Nephron progenitor cell (in vitro differentiated cells): Measurements from ENCODE around the gene PLCD1.
"Not testable (repeated sequence)": the region's sequence is repeated elsewhere in the genome, so short reads cannot be mapped to it uniquely, and the experiment has no call there.

Source experiments
- DNase-seq: peaks from one replicate; pipeline ENCODE4 v3.0.0; 2021
- H3K27ac Mint-ChIP-seq: 2 replicates; pipeline ENCODE4 v1.8.0; 2021; ENCODE audit warnings: mild to moderate bottlenecking, moderate library complexity, mixed read lengths
- H3K27me3 Mint-ChIP-seq: 2 replicates; pipeline ENCODE4 v1.8.0; 2021; ENCODE audit warnings: mild to moderate bottlenecking, low read depth, mixed read lengths; ENCODE audit not compliant: poor library complexity
- H3K36me3 Mint-ChIP-seq: 2 replicates; pipeline ENCODE4 v1.8.0; 2021; ENCODE audit warnings: low read depth, mixed read lengths
- H3K4me1 Mint-ChIP-seq: 2 replicates; pipeline ENCODE4 v1.8.0; 2021; ENCODE audit warnings: mixed read lengths
- H3K4me3 Mint-ChIP-seq: 2 replicates; pipeline ENCODE4 v1.8.0; 2021; ENCODE audit warnings: mild to moderate bottlenecking, moderate library complexity, mixed read lengths
- H3K9me3 Mint-ChIP-seq: 2 replicates; pipeline ENCODE4 v1.8.0; 2021; ENCODE audit warnings: mild to moderate bottlenecking, moderate library complexity, mixed read lengths
- TF ChIP-seq, protein P1 (sequence below): fragments of 200-600 bp; sonication (generic); IDR thresholded peaks from 2 replicates; pipeline ENCODE4 v1.5.0; 2021; ENCODE audit warnings: antibody characterized with exemption

Gene PLCD1

DNA sequence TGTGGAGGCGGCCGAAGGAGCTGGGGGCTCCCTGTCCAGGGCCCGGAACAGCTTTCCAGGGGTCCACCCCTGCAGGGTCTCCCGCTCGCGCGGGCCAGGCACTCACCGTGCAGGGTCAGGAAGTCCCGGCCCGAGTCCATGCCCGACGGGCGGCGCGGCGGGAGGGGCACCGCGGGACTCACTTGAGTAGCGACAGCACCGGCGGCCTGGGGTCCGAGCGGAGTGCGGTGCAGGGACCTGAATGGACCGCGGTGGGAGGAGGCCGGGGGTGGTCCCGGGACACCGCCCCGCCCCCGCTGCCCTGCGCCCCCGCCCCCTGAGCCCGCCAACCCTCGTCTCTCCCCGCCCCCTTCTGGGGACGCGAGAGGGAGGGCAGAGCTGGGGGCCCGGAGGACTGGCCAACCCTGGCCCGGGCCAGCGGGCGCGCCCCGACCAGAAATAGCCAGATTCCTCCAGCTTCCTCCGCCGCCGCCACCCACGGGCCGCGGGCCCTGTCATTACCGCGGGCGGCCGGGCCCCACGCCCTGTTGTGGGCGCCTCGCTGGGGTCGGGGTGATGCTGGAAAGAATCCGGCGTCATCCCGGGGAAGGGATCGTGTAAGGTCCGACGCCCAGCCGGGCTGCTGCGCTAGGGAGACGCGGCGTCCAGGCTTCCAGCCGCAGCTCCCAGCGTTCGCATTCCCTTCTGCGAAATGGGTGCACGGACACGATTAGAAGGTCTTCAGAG is at the start of gene PLCD1:
Gene PLCD1, minus strand, starts transcription at position 243 of the 726 bp plus-strand sequence. Its CDS starts 103 bp downstream, at position 140.
- Mint-ChIP-seq H3K4me1 (peaks cover 16% of the 10 kb centered on the region), H3K4me3 (peak within 1 kb of the TSS; percentile 85), H3K36me3 (no peaks in the 10 kb centered on the region), H3K27ac (no peak within 1 kb of the TSS), H3K9me3 (no peaks in the 10 kb centered on the region), H3K27me3 (peaks cover 82% of the 10 kb centered on the region)
- peak; percentile 83 for DNase-seq
- TF ChIP-seq, protein P1, sequence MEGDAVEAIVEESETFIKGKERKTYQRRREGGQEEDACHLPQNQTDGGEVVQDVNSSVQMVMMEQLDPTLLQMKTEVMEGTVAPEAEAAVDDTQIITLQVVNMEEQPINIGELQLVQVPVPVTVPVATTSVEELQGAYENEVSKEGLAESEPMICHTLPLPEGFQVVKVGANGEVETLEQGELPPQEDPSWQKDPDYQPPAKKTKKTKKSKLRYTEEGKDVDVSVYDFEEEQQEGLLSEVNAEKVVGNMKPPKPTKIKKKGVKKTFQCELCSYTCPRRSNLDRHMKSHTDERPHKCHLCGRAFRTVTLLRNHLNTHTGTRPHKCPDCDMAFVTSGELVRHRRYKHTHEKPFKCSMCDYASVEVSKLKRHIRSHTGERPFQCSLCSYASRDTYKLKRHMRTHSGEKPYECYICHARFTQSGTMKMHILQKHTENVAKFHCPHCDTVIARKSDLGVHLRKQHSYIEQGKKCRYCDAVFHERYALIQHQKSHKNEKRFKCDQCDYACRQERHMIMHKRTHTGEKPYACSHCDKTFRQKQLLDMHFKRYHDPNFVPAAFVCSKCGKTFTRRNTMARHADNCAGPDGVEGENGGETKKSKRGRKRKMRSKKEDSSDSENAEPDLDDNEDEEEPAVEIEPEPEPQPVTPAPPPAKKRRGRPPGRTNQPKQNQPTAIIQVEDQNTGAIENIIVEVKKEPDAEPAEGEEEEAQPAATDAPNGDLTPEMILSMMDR, result no peak

DNA sequence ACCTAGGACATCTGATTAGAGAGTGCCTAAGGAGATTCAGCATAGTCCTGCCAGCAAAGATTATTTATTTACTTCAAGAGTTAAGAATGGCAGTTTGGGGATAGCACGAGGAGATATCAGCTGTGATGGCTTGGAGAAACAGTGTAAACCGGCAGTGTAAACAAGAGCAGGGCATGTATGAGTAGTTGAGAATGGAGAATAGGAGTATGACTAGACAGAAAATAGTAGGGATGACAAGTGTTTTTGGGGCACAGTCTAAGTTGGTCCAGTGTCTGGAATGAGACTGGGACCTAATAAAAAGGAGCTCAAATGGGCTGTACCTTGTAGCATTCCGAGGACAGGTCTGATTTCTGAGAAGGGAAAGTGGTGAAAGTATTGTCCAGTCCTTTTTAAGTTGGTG is 47.6 kb upstream of the PLCD1 start:
- peaks cover 35% of the 10 kb centered on the region for H3K9me3 Mint-ChIP-seq
- H3K4me1 Mint-ChIP-seq, DNase-seq, H3K36me3 Mint-ChIP-seq, H3K27me3 Mint-ChIP-seq, H3K4me3 Mint-ChIP-seq, H3K27ac Mint-ChIP-seq: not testable (repeated sequence)

DNA sequence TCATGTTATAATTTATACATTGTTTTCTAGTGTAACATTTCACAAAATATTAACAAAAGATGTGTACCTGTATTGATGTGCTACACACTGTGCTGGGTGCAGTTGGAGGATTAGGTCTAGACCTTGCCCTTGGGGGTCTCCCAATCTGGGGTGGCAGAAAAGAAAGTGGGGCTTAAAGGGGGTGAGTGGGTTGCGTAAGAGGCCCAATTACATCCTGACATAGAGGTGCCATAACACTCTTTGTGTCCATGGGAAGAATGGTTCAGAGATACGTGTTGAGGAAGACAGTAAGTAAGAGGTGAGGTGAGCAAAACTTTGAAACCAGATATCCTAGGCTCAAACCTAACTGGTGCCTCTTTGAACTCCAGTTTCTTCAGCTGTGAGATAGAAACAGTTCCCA is 40.6 kb upstream of the PLCD1 start:
- Mint-ChIP-seq H3K27me3 (no peaks in the 10 kb centered on the region), H3K9me3 (peaks cover 21% of the 10 kb centered on the region), H3K36me3 (peaks cover 5% of the 10 kb centered on the region), H3K27ac (no peak overlapping the region), H3K4me1 (no peaks in the 10 kb centered on the region), H3K4me3 (no peak overlapping the region)
- TF ChIP-seq, protein P1, result no peak
- DNase-seq, result no peak

DNA sequence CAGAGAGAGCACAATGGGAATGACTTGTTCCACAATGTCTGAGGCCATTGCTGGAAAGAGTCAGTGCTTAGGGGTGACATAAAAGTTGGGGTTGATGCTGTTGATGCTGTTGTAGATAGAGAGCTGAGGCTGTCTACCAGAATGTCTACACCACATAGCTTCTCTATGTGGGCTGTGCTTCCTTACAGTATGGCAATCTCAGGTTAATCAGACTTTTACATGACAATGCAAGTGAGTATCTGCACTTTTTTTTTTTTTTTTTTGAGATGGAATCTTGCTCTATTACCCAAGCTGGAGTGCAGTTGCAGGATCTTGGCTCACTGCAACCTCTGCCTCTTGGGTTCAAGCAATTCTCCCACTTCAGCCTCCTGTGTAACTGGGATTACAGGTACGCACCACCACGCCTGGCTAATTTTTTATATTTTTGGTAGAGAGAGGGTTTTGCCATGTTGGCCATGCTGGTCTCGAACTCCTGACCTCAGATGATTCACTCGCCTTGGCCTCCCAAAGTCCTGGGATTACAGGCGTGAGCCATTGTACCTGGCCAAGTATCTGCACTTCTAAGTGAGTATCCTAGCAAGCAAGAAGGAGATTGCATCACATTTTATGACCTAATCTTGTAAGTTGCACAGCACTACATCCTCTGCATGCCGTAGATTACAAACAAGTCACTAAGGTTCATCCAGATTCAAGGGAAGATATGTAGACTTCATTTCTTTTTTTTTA is 38.2 kb upstream of the PLCD1 start:
- H3K4me3 Mint-ChIP-seq, result no peak overlapping the region
- TF ChIP-seq, protein P1, result no peak

DNA sequence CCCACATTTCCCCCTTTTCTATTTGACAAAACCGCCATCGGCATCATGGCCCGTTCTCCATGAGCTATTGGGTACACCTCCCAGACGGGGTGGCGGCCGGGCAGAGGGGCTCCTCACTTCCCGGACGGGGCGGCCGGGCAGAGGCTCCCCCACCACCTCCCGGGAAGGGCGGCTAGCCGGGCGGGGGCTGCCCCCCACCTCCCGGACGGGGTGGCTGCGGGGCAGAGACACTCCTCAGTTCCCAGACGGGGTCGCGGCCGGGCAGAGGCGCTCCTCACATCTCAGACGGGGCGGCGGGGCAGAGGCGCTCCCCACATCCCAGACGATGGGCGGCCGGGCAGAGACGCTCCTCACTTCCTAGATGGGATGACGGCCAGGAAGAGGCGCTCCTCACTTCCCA is 35.0 kb upstream of the PLCD1 start:
- not testable (repeated sequence) for H3K4me3 Mint-ChIP-seq, H3K4me1 Mint-ChIP-seq, H3K36me3 Mint-ChIP-seq, H3K27ac Mint-ChIP-seq, DNase-seq
- H3K27me3 Mint-ChIP-seq, result peaks cover 11% of the 10 kb centered on the region
- peaks cover 36% of the 10 kb centered on the region for H3K9me3 Mint-ChIP-seq

More for the DNA sequence above, 38.2 kb upstream of the PLCD1 start:
- peaks cover 3% of the 10 kb centered on the region for H3K27me3 Mint-ChIP-seq
- peaks cover 5% of the 10 kb centered on the region for H3K36me3 Mint-ChIP-seq
- H3K9me3 Mint-ChIP-seq, result peaks cover 27% of the 10 kb centered on the region
- H3K27ac Mint-ChIP-seq, result no peak overlapping the region
- no peak for DNase-seq
- no peaks in the 10 kb centered on the region for H3K4me1 Mint-ChIP-seq

DNA sequence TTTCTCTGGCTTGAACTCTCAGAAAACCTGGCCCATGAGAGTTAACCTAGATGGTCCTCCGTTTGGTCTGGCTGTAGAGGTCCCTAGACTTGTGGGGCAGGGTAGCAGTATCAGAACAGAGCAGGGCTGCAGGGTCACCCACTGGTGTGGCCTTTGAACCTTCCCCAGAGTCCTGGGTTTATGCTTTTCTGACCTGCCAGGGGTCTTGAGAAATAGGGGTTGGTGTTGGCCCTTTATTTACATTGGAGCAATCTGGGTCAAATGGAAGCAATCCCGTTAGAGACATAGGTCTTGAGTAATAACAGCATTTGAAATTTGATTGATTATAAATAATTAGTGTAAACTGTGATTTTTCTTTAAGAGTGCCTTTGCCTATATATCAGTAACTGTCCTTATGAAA is 33.4 kb upstream of the PLCD1 start:
- peaks cover 21% of the 10 kb centered on the region for H3K27me3 Mint-ChIP-seq
- no peak overlapping the region for H3K27ac Mint-ChIP-seq
- no peaks in the 10 kb centered on the region for H3K4me1 Mint-ChIP-seq

More for the DNA sequence above, 33.4 kb upstream of the PLCD1 start:
- TF ChIP-seq, protein P1, result no peak
- no peak overlapping the region for H3K4me3 Mint-ChIP-seq
- peaks cover 36% of the 10 kb centered on the region for H3K9me3 Mint-ChIP-seq
- H3K36me3 Mint-ChIP-seq, result peaks cover 5% of the 10 kb centered on the region
- no peak for DNase-seq
